ENCODE measurements around the gene TSPAN18.

Gene TSPAN18

GRCh38 chr11:44943118-44943517, 216.4 kb downstream of the TSPAN18 start:
- Histone ChIP-seq H3K27ac (ENCODE audit: low read depth, low read length) (peak overlapping the region; percentile 52), H3K4me2 (ENCODE audit: low read length) (peak overlapping the region; percentile 81)

GRCh38 chr11:44943696-44944095, 216.9 kb downstream of the TSPAN18 start:
- peaks cover 40% of the 10 kb centered on the region for H3K4me1 ChIP-seq (ENCODE audit: control insufficient read depth, low read length)
- TF ChIP-seq EZH2phosphoT487 (IDR thresholded peaks at IDR 0.05; ENCODE audit: borderline replicate concordance, low read length), result no peak
- no peak for TF ChIP-seq CTCF (IDR thresholded peaks at IDR 0.05; ENCODE audit: low read depth, low read length, poor library complexity, severe bottlenecking)
- H3K9me3 ChIP-seq (ENCODE audit: control insufficient read depth, insufficient read depth, low read length), result no peaks in the 10 kb centered on the region
- no peaks in the 10 kb centered on the region for H4K20me1 ChIP-seq (ENCODE audit: control insufficient read depth, insufficient read depth, low read depth, low read length)
- no peaks in the 10 kb centered on the region for H3K9me2 ChIP-seq (replicated peaks; ENCODE audit: control insufficient read depth, low read length)
- peaks cover 8% of the 10 kb centered on the region for H3F3A ChIP-seq (ENCODE audit: control insufficient read depth, insufficient read depth)
- H3K27ac ChIP-seq (ENCODE audit: low read depth, low read length), result peak overlapping the region; percentile 52
- peaks cover 7% of the 10 kb centered on the region for H3K27me3 ChIP-seq (ENCODE audit: control insufficient read depth, low read length)
- no peaks in the 10 kb centered on the region for H3K79me2 ChIP-seq (ENCODE audit: control insufficient read depth, low read length)
- H3K4me2 ChIP-seq (ENCODE audit: low read length), result peak overlapping the region; percentile 81
- no peaks in the 10 kb centered on the region for H3K36me3 ChIP-seq (ENCODE audit: control insufficient read depth, low read length)
- peak overlapping the region; percentile 64 for H3K4me3 ChIP-seq (ENCODE audit: low read length)

More at GRCh38 chr11:44943118-44943517, 216.4 kb downstream of the TSPAN18 start:
- H3K4me1 ChIP-seq (ENCODE audit: control insufficient read depth, low read length), result peaks cover 40% of the 10 kb centered on the region
- TF ChIP-seq CTCF (IDR thresholded peaks at IDR 0.05; ENCODE audit: low read depth, low read length, poor library complexity, severe bottlenecking) (no peak), EZH2phosphoT487 (IDR thresholded peaks at IDR 0.05; ENCODE audit: borderline replicate concordance, low read length) (no peak)
- H3K9me2 ChIP-seq (replicated peaks; ENCODE audit: control insufficient read depth, low read length), result no peaks in the 10 kb centered on the region
- peaks cover 8% of the 10 kb centered on the region for H3F3A ChIP-seq (ENCODE audit: control insufficient read depth, insufficient read depth)
- H3K27me3 ChIP-seq (ENCODE audit: control insufficient read depth, low read length), result peaks cover 3% of the 10 kb centered on the region; the same call in 1 of the 2 replicates
- no peaks in the 10 kb centered on the region for H4K20me1 ChIP-seq (ENCODE audit: control insufficient read depth, insufficient read depth, low read depth, low read length)
- no peaks in the 10 kb centered on the region for H3K79me2 ChIP-seq (ENCODE audit: control insufficient read depth, low read length)
- H3K36me3 ChIP-seq (ENCODE audit: control insufficient read depth, low read length), result no peaks in the 10 kb centered on the region
- H3K9me3 ChIP-seq (ENCODE audit: control insufficient read depth, insufficient read depth, low read length), result no peaks in the 10 kb centered on the region
- H3K4me3 ChIP-seq (ENCODE audit: low read length), result peak overlapping the region; percentile 64

- Histone ChIP-seq H4K20me1 (ENCODE audit: control insufficient read depth, insufficient read depth, low read depth, low read length) (no peaks in the 10 kb centered on the region), H3K4me1 (ENCODE audit: control insufficient read depth, low read length) (peaks cover 40% of the 10 kb centered on the region), H3K36me3 (ENCODE audit: control insufficient read depth, low read length) (no peaks in the 10 kb centered on the region), H3K27me3 (ENCODE audit: control insufficient read depth, low read length) (peaks cover 13% of the 10 kb centered on the region), H3K9me2 (replicated peaks; ENCODE audit: control insufficient read depth, low read length) (no peaks in the 10 kb centered on the region), H3K4me2 (ENCODE audit: low read length) (peak overlapping the region; percentile 81; the same call in 1 of the 2 replicates), H3K4me3 (ENCODE audit: low read length) (no peak overlapping the region), H3K9me3 (ENCODE audit: control insufficient read depth, insufficient read depth, low read length) (no peaks in the 10 kb centered on the region), H3K27ac (ENCODE audit: low read depth, low read length) (no peak overlapping the region), H3F3A (ENCODE audit: control insufficient read depth, insufficient read depth) (peaks cover 8% of the 10 kb centered on the region), H3K79me2 (ENCODE audit: control insufficient read depth, low read length) (no peaks in the 10 kb centered on the region)
- TF ChIP-seq EZH2phosphoT487 (IDR thresholded peaks at IDR 0.05; ENCODE audit: borderline replicate concordance, low read length) (no peak), CTCF (IDR thresholded peaks at IDR 0.05; ENCODE audit: low read depth, low read length, poor library complexity, severe bottlenecking) (no peak)
These were observed 217.6 kb downstream of the TSPAN18 start for GRCh38 chr11:44944181-44944852.

All from DOHH2 (cell line).